NCI-H1417 (cell line): ENCODE data around the gene PTGER4.
"Not testable (repeated sequence)": the region's sequence is repeated elsewhere in the genome, so short reads cannot be mapped to it uniquely, and the experiment has no call there.

Experiments
- DNase-seq, 3 experiments: peaks; one replicate each; lab custom pipeline; 2025; lab: John Stamatoyannopoulos, UW

PTGER4 gene

DNA sequence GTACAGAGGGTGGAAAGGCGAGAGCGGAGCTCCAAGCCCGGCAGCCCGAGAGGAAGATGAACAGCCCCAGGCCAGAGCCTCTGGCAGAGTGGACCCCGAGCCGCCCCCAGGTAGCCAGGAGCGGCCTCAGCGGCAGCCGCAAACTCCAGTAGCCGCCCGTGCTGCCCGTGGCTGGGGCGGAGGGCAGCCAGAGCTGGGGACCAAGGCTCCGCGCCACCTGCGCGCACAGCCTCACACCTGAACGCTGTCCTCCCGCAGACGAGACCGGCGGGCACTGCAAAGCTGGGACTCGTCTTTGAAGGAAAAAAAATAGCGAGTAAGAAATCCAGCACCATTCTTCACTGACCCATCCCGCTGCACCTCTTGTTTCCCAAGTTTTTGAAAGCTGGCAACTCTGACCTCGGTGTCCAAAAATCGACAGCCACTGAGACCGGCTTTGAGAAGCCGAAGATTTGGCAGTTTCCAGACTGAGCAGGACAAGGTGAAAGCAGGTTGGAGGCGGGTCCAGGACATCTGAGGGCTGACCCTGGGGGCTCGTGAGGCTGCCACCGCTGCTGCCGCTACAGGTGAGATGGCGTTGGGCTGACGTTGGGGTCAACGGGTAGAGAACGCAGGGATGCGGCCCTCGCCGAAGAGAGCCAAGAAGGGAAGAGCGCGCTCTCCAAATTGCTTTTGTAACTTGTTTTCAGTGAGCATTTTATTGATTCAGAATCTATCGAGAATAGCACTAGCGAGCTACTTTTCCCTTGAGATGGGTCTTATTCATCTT is at the start of gene PTGER4:
TSS of gene PTGER4 (plus strand) at position 3 of the 769 bp plus-strand sequence. CDS start 1,079 bp downstream, outside the sequence.
- peak in 1 of 3 experiments; percentile 79 for DNase-seq

DNA sequence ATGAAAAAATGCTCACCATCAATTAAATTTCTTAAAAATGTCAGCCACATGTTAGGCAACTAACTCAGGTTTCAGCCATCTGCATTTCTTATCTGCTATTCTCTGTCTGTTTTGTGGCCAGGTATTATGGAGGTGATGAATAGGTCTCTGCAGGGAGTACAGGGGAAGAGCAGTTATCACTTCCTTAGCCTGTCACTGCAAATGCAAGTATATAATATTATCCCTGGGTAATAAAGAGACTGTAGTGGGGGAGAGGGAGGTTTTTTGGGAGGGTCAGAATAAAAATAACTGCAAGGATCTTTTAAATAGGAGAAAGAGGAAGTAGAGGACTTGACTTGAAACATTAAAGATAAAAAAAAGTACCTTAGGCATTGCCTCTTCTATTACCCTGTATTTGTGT is 49.6 kb upstream of the PTGER4 start:
- no peak for DNase-seq

GRCh38 chr5:40631236-40631635 is 48.5 kb upstream of the PTGER4 start:
- no peak for DNase-seq

DNA sequence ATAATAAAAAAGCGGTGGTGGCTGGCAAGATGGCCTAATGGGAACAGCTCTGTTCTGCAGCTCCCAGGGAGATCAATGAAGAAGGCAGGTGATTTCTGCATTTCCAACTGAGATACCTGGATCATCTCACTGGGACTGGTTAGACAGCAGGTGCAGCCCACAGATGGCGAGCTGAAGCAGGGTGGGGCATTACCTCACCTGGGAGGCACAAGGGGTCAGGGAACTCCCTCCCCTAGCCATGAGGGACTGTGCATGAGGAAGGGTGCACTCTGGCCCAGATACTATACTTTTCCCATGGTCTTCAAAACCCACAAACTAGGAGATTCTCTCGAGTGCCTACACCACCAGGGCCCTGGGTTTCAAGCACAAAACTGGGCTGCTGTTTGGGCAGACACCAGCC is 45.6 kb upstream of the PTGER4 start:
- DNase-seq: no peak

- DNase-seq: no peak
Observed at GRCh38 chr5:40634593-40634992, 45.1 kb upstream of the PTGER4 start.

DNA sequence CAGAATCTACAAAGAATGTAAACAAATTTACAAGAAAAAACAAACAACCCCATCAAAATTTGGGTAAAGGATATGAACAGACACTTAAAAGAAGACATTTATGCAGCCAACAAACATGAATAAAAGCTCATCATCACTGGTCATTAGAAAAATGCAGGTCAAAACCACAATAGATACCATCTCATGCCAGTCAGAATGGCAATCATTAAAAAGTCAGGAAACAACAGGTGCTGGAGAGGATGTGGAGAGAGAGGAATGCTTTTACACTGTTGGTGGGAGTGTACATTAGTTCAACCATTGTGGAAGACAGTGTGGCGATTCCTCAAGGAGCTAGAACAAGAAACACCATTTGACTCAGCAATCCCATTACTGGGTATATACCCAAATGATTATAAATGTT is 40.2 kb upstream of the PTGER4 start:
- DNase-seq: not testable (repeated sequence)

DNA sequence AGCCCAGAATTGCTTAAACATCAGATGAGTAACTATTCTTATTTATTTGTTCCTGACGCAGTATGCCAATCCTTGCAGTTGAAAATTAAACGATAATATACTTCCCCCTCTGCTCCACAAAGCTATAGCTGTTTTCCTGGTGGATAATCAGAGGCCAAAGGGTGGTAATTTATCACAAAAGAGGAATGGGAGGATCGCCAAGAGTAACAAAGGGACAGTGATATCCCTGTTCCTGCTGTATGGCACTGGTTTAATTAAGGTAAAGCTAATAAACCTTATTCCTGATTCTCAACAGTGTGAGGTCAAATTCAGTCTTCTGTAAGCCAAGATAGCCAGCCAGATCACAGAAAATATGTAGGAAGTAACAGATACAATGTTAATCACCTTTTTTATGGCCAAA is 33.4 kb upstream of the PTGER4 start:
- DNase-seq: peak in 1 of 3 experiments; percentile 29

GRCh38 chr5:40648150-40648549 is 31.6 kb upstream of the PTGER4 start:
- DNase-seq: no peak

GRCh38 chr5:40649463-40650030 is 30.2 kb upstream of the PTGER4 start:
- no peak for DNase-seq

DNA sequence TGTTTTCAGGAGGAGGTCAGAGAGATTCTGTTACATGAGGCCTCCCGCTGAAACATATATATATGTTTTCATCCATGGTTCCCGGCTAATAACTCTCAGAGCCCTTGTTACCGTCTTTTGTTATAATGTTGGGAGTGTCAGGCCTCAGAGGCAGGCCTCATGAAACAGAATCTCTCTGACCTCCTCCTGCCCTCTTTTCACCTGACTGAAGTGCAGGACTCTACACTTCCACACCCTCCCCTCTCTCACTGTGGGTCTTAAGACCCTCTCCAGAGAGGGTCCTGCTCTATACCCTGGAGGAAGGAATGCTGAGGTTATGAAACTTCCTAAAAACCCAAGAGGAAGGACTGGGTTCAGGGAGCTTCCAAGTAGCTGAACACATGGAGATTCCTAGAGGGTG is 28.5 kb upstream of the PTGER4 start:
- peak in 1 of 3 experiments; percentile 37 for DNase-seq

DNA sequence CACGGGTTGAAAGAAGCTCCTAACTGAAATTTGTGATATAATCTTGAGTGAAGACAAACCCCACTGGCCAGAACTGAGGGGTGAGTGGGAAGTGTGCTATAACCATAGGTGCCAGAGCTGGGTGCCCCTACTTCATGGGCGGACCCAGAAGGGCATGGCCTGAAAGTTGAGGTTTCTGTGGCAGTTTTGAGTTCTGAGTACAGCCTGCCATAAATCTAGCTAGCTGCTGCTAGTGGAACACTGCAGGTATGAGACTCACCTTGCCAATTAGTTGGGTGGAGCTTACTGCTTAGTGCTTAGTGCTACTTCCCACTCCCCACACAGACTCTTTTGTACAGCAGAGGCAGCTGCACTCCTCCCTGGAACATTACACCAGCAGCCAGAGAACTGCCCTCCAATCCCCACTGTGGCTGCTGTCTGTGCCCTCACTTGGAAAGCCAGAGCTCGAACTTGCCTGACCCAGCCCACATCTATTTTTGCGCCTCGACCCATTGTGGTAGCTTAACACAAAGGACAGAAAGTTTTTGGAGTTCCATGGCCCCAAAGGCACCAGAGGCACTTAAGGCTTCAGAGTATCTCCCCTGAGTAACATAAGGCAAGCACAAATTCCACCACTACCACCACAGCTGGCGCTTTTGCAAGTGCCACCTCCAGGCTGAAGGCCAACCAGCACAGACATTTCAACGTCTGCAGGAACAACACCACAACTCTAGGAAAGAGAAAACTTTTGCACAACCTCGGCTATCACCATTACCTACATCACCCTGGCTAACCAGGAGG is 27.1 kb upstream of the PTGER4 start:
- peak in 2 of 3 experiments; percentile 25 to 53 for DNase-seq

- no peak for DNase-seq
Observed at GRCh38 chr5:40653221-40654022, 26.3 kb upstream of the PTGER4 start.

DNA sequence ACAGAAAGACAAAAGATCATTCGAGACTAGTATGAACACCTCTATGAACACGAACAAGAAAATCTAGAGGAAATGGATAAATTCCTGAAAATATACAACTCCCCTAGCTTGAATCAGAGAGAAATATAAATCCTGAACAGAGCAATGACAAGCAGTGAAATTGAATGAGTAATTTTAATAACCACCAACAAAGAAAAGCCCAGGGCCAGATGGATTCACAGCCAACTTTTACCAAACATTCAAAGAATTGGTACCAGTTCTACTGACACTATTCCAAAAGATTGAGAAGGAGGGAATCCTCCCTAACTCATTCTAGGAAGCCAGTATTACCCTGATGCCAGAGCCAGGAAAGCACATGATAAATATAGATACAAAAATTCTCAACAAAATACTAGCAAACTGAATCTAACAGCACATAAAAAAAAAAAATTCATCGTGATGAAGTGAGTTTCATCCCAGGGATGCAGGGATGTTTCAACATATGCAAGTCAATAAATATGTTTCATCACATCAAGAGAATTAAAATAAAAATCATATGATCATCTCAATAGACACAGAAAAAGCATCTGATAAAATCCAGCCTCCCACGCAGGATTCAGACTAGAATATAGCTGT is 25.2 kb upstream of the PTGER4 start:
- no peak for DNase-seq

DNA sequence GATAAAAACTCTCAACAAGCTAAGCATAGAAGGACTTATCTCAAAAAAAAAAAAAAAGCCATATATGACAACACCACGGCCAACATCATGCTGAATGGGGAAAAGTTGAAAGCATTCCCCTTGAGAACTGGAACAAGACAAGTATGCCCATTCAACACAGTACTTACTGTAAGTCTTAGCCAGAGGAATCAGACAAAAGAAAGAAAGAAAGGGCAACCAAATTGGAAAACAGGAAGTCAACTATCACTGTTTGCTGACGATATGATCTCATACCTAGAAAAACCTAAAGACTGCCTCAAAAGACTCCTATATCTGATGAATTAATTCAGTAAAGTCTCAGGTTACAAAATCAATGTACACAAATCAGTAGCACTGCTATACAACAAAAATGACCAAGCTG is 24.6 kb upstream of the PTGER4 start:
- no peak for DNase-seq

- DNase-seq: not testable (repeated sequence)
Observed at GRCh38 chr5:40656091-40656490, 23.6 kb upstream of the PTGER4 start.

DNA sequence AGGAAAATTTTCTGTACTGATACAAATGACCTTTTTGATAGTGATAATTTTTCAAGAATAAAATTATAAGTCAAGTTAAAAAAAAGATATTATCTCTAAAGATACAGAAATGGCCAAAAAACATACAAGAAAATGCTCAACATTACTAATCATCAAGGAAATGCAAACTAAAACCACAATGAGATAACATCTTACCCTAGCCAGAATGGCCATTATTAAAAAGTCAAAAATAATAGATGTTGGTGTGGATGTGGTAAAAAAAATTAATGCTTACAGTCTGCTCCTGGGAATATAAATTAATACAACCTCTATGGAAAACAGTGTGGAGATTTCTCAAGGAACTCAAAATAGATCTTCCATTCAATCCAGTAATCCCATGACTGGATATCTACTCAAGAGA is 22.9 kb upstream of the PTGER4 start:
- no peak for DNase-seq

GRCh38 chr5:40660751-40661150 is 19.0 kb upstream of the PTGER4 start:
- DNase-seq: no peak

DNA sequence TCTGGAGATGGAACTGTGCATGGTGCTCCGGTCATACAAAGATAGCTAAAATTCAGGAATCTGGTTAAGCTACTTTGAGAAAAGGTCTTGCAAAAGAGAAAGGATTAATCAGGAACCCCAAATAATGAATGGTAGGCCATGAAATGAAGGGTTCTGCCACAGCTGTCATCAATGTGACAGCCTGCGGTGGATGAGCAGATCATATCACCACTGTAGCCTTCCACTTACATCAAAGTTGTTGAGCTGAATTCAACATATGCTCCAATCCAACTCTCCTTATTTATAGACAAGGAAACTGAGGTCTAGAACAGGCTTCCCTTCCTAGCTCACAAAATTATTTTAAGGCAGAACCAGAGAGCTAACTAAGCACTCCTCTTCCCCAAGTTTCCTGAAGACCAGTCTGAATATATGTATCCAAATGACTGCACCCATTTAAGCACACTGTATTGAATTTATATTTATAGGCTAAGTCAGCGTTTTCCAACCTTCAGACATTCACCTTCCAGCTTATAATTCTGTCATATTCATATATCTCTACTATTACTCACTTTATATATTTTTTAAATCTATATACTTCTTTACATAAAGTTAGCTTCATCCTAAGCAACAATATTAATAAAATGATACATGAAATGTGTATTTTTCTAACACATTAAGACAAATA is 13.9 kb upstream of the PTGER4 start:
- DNase-seq: no peak

DNA sequence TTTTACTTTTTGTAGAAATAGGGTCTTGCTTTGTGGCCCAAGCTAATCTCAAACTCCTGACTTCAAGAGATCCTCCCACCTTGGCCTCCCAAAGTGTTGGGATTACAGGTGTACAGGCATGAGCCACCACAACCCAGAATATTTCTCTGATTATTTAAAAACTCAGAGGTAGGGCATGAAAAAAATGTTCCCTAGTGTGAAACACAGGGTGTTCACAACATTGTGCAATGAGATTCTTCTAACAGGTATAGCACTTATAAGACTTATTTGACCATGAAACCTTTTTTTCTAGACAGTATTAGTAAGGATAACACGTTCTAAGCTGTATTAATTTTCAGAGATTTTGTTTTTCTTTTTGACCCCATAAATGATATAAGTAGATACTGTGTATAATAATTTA is 13.1 kb upstream of the PTGER4 start:
- DNase-seq: no peak

- no peak for DNase-seq
Observed at GRCh38 chr5:40667161-40667663, 12.5 kb upstream of the PTGER4 start.
